ENCODE data around the gene CD200.
"Not testable (repeated sequence)": the region's sequence is repeated elsewhere in the genome, so short reads cannot be mapped to it uniquely, and the experiment has no call there.

GRCh38 chr3:112399554-112399953 lies 66.6 kb downstream of the CD200 start:
- TF ChIP-seq ZNF121 (CRISPR knock-in tag; conservative IDR thresholded peaks at IDR 0.05); RFX5 (IDR thresholded peaks at IDR 0.05; ENCODE audit: low read depth, low read length): not testable (repeated sequence)

Measured in K562 (cell line).